Keratinocyte (primary cell): Measurements from ENCODE around the gene CHN2.

Experiments used
- EZH2 ChIP-seq: IDR thresholded peaks from one replicate; pipeline ENCODE4 v1.6.1; 2012; ENCODE audit warnings: inconsistent platforms, mild to moderate bottlenecking, low read length, moderate library complexity
- TF ChIP-seq, protein P1 (sequence below), 3 experiments: IDR thresholded peaks in 1 of 3; conservative IDR thresholded peaks in 1 of 3; optimal IDR thresholded peaks in 1 of 3; 2 replicates in 2 of 3; 3 replicates in 1 of 3; pipeline versions ENCODE3 to v1.5.1; 2011; ENCODE audit warnings: low read length in 3 of 3, mild to moderate bottlenecking in 3 of 3, moderate library complexity in 2 of 3, control low read depth in 1 of 3, inconsistent platforms in 1 of 3; ENCODE audit not compliant: insufficient read depth in 2 of 3; ENCODE audit errors: extremely low read depth in 1 of 3

DNA sequence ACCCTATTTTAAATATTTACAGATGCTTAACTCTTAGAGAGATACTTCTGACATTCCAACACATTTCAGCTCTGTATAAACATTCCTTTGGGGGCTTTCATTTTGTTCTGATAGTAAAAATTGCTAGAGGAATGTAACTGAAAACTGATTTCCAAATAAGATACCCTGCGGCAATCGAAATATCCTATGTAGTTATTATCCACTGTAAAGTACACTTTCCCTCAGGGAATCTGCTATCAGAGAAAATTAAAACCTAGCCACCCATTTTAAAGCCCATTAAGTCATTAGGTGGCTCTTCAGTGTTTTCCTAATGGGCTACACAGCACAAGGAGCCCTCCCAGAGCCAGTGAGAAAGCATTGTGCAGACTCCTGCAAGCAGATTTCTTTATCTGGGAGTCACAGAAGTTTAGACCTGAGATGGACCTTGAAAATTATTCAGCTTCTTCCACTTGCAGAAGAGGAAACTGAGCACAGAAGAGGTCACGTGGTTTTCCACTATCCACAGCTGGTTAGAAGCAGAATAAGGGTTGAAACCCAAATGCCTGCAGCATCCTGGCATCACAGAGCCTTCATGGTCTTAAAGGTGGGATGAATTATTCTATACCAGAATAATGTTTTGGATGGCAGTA is 35.7 kb upstream of the CHN2 start:
- no peak for TF ChIP-seq EZH2
- TF ChIP-seq, protein P1, sequence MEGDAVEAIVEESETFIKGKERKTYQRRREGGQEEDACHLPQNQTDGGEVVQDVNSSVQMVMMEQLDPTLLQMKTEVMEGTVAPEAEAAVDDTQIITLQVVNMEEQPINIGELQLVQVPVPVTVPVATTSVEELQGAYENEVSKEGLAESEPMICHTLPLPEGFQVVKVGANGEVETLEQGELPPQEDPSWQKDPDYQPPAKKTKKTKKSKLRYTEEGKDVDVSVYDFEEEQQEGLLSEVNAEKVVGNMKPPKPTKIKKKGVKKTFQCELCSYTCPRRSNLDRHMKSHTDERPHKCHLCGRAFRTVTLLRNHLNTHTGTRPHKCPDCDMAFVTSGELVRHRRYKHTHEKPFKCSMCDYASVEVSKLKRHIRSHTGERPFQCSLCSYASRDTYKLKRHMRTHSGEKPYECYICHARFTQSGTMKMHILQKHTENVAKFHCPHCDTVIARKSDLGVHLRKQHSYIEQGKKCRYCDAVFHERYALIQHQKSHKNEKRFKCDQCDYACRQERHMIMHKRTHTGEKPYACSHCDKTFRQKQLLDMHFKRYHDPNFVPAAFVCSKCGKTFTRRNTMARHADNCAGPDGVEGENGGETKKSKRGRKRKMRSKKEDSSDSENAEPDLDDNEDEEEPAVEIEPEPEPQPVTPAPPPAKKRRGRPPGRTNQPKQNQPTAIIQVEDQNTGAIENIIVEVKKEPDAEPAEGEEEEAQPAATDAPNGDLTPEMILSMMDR (optimal IDR thresholded peaks at IDR 0.05 in 1 of 3, IDR thresholded peaks at IDR 0.05 in 1 of 3, conservative IDR thresholded peaks at IDR 0.05 in 1 of 3; ENCODE audit: extremely low read depth in 1 of 3, insufficient read depth in 2 of 3, low read length in 3 of 3), result no peak
